Measurements from ENCODE around the gene C2orf76.
"Not testable (repeated sequence)": the region's sequence is repeated elsewhere in the genome, so short reads cannot be mapped to it uniquely, and the experiment has no call there.

Gene C2orf76

GRCh38 chr2:119366649-119367471 lies at the start of gene C2orf76, which contains the start of gene DBI:
Gene C2orf76 (minus strand): TSS chr2:119366834. CDS start chr2:119339959, 26,875 bp downstream.
Gene DBI (plus strand): TSS chr2:119366977. CDS start chr2:119367052, 75 bp downstream.
- TF ChIP-seq POLR2AphosphoS5 (IDR thresholded peaks at IDR 0.05; ENCODE audit: borderline replicate concordance, low read depth, low read length) (peak; percentile 95), FOXP2 (optimal IDR thresholded peaks at IDR 0.05; ENCODE audit: control extremely low read depth, extremely low read length, insufficient read depth) (no peak)
- peaks cover 36% of the 10 kb centered on the region for H3K36me3 ChIP-seq (ENCODE audit: insufficient read depth, low read length)
- H3K9me3 ChIP-seq (ENCODE audit: low read depth, low read length): no peaks in the 10 kb centered on the region
- H3K27ac ChIP-seq: no peak within 1 kb of the TSS
- H3K9ac ChIP-seq (ENCODE audit: insufficient read length): peak within 1 kb of the TSS; percentile 98
- no peak for DNase-seq (ENCODE audit: low read depth, low spot score)
- H3K4me3 ChIP-seq: peak within 1 kb of the TSS; percentile 99

GRCh38 chr2:119415630-119416029 lies 49.0 kb upstream of the C2orf76 start:
- TF ChIP-seq EZH2 (IDR thresholded peaks at IDR 0.05): no peak
- no peak for TF ChIP-seq POLR2AphosphoS5 (IDR thresholded peaks at IDR 0.05; ENCODE audit: borderline replicate concordance, low read depth, low read length)
- TF ChIP-seq FOXP2 (optimal IDR thresholded peaks at IDR 0.05; ENCODE audit: control extremely low read depth, extremely low read length, insufficient read depth): no peak
- no peak for DNase-seq (ENCODE audit: low read depth, low spot score)
- H3K4me3 ChIP-seq: no peak overlapping the region
- no peak overlapping the region for H3K9ac ChIP-seq (ENCODE audit: insufficient read length)
- H3K36me3 ChIP-seq (ENCODE audit: insufficient read depth, low read length): no peaks in the 10 kb centered on the region
- H3K27ac ChIP-seq: no peak overlapping the region
- no peaks in the 10 kb centered on the region for H3K9me3 ChIP-seq (ENCODE audit: low read depth, low read length)

GRCh38 chr2:119414894-119415293 lies 48.3 kb upstream of the C2orf76 start:
- no peak overlapping the region for H3K4me3 ChIP-seq
- H3K9ac ChIP-seq (ENCODE audit: insufficient read length): no peak overlapping the region
- H3K27ac ChIP-seq: peak overlapping the region; percentile 58; the same call in 1 of the 2 replicates
- H3K9me3 ChIP-seq (ENCODE audit: low read depth, low read length): no peaks in the 10 kb centered on the region
- H3K36me3 ChIP-seq (ENCODE audit: insufficient read depth, low read length): no peaks in the 10 kb centered on the region
- no peak for TF ChIP-seq FOXP2 (optimal IDR thresholded peaks at IDR 0.05; ENCODE audit: control extremely low read depth, extremely low read length, insufficient read depth)
- no peak for TF ChIP-seq POLR2AphosphoS5 (IDR thresholded peaks at IDR 0.05; ENCODE audit: borderline replicate concordance, low read depth, low read length)
- TF ChIP-seq EZH2 (IDR thresholded peaks at IDR 0.05): no peak
- no peak for DNase-seq (ENCODE audit: low read depth, low spot score)

GRCh38 chr2:119409506-119409905 lies 42.9 kb upstream of the C2orf76 start:
- TF ChIP-seq POLR2AphosphoS5 (IDR thresholded peaks at IDR 0.05; ENCODE audit: borderline replicate concordance, low read depth, low read length) (no peak), EZH2 (IDR thresholded peaks at IDR 0.05) (no peak), FOXP2 (optimal IDR thresholded peaks at IDR 0.05; ENCODE audit: control extremely low read depth, extremely low read length, insufficient read depth) (no peak)
- Histone ChIP-seq H3K4me3 (no peak overlapping the region), H3K9ac (ENCODE audit: insufficient read length) (no peak overlapping the region), H3K9me3 (ENCODE audit: low read depth, low read length) (no peaks in the 10 kb centered on the region), H3K27ac (no peak overlapping the region), H3K36me3 (ENCODE audit: insufficient read depth, low read length) (no peaks in the 10 kb centered on the region)
- no peak for DNase-seq (ENCODE audit: low read depth, low spot score)

GRCh38 chr2:119408221-119408619 lies 41.6 kb upstream of the C2orf76 start:
- Histone ChIP-seq H3K4me3 (peak overlapping the region; percentile 61), H3K9me3 (ENCODE audit: low read depth, low read length) (no peaks in the 10 kb centered on the region), H3K27ac (peak overlapping the region; percentile 81), H3K9ac (ENCODE audit: insufficient read length) (peak overlapping the region; percentile 52), H3K36me3 (ENCODE audit: insufficient read depth, low read length) (no peaks in the 10 kb centered on the region)
- TF ChIP-seq FOXP2 (optimal IDR thresholded peaks at IDR 0.05; ENCODE audit: control extremely low read depth, extremely low read length, insufficient read depth) (no peak), EZH2 (IDR thresholded peaks at IDR 0.05) (no peak), POLR2AphosphoS5 (IDR thresholded peaks at IDR 0.05; ENCODE audit: borderline replicate concordance, low read depth, low read length) (no peak)
- DNase-seq (ENCODE audit: low read depth, low spot score): no peak

GRCh38 chr2:119407430-119408220 lies 41.0 kb upstream of the C2orf76 start:
- peak; percentile 56 for DNase-seq (ENCODE audit: low read depth, low spot score)
- H3K36me3 ChIP-seq (ENCODE audit: insufficient read depth, low read length): no peaks in the 10 kb centered on the region
- TF ChIP-seq EZH2 (IDR thresholded peaks at IDR 0.05) (no peak), FOXP2 (optimal IDR thresholded peaks at IDR 0.05; ENCODE audit: control extremely low read depth, extremely low read length, insufficient read depth) (no peak), POLR2AphosphoS5 (IDR thresholded peaks at IDR 0.05; ENCODE audit: borderline replicate concordance, low read depth, low read length) (no peak)
- H3K9me3 ChIP-seq (ENCODE audit: low read depth, low read length): no peaks in the 10 kb centered on the region
- peak overlapping the region; percentile 81 for H3K27ac ChIP-seq
- H3K4me3 ChIP-seq: peak overlapping the region; percentile 61
- H3K9ac ChIP-seq (ENCODE audit: insufficient read length): peak overlapping the region; percentile 52

GRCh38 chr2:119405151-119405550 lies 38.5 kb upstream of the C2orf76 start:
- no peak for DNase-seq (ENCODE audit: low read depth, low spot score)
- no peak overlapping the region for H3K9ac ChIP-seq (ENCODE audit: insufficient read length)
- no peaks in the 10 kb centered on the region for H3K36me3 ChIP-seq (ENCODE audit: insufficient read depth, low read length)
- H3K4me3 ChIP-seq: no peak overlapping the region
- TF ChIP-seq FOXP2 (optimal IDR thresholded peaks at IDR 0.05; ENCODE audit: control extremely low read depth, extremely low read length, insufficient read depth): no peak
- no peak for TF ChIP-seq POLR2AphosphoS5 (IDR thresholded peaks at IDR 0.05; ENCODE audit: borderline replicate concordance, low read depth, low read length)
- no peak for TF ChIP-seq EZH2 (IDR thresholded peaks at IDR 0.05)
- H3K27ac ChIP-seq: no peak overlapping the region
- H3K9me3 ChIP-seq (ENCODE audit: low read depth, low read length): no peaks in the 10 kb centered on the region

- H3K36me3 ChIP-seq (ENCODE audit: insufficient read depth, low read length); DNase-seq (ENCODE audit: low read depth, low spot score); H3K4me3 ChIP-seq; H3K9me3 ChIP-seq (ENCODE audit: low read depth, low read length); H3K9ac ChIP-seq (ENCODE audit: insufficient read length); H3K27ac ChIP-seq: not testable (repeated sequence)
These were observed 37.0 kb upstream of the C2orf76 start for GRCh38 chr2:119403618-119404017.
